ENCODE results near the gene RND2. TPM values are rescaled to one million over a fixed set of nuclear protein-coding genes. Genes with fewer than 3 reads are reported as not detected.
A peak's percentile ranks its signal among the peaks of the same experiment; 100 is the strongest.
"Not testable (repeated sequence)": the region's sequence is repeated elsewhere in the genome, so short reads cannot be mapped to it uniquely, and the experiment has no call there.

The RND2 gene
- total RNA-seq, 1 donor from 2014 or later = under 0.01 TPM

DNA sequence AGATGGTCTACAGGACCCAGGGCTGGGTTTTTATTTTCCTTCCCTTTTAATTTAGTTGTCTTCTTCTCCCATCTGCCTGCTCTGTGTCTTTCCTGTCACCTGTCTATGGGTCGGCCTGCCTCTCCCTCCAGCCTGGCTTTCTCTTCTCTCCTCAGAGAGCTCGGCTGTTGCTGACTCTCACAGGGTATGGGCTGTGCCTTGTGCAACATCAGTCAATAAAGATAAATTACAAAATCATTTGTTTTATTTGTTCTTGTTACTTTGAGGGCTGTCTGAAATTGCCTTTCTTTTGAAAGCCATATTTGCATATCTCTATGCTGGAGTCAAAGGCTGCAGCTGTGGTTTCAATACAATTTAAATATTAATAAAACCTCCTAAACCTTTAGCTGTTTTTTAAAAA is 15.6 kb downstream of the RND2 start:
- TF ChIP-seq CTCF (IDR thresholded peaks at IDR 0.05; ENCODE audit: insufficient read depth, low read length, severe bottlenecking) = no peak
- Histone ChIP-seq H3K4me3 (ENCODE audit: low read depth, low read length) (no peak overlapping the region), H3K36me3 (ENCODE audit: control insufficient read depth, insufficient read depth, low read length) (no peaks in the 10 kb centered on the region), H3K27me3 (ENCODE audit: control insufficient read depth, insufficient read depth, low read length) (no peaks in the 10 kb centered on the region)
- DNase-seq (ENCODE audit: low read depth) (no peak), FAIRE-seq (no peak)

DNA sequence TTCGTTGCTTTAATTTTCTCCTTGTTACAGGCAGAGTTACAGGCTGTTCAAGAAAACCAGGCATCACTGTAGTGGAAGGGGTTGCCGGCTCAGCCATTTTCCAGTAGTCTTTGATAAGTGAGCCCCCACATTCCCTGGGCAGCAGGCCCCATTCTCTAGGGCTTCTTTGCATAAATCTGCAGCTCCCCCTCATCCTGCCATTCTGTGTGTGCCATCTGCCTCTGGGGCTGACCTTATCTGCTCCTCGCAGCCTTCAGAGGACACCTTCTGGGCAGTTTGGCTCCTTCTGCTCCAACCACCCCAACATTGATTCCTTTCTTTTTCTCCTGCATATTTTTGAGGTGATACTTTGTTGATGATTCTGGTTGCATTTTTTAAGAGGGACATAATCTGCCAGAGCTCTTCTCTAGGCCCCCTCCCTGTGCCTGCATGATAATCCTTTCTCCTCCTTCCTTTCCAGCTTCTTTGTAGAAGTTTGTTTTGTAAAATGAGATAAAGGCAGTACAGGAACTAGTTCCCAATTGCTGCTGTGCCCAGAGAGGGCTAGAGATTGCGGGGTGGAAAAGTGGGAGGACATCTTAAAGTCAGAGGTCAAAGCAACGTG is 17.1 kb downstream of the RND2 start:
- FAIRE-seq = no peak
- H3K27me3 ChIP-seq (ENCODE audit: control insufficient read depth, insufficient read depth, low read length) = no peaks in the 10 kb centered on the region
- TF ChIP-seq CTCF (IDR thresholded peaks at IDR 0.05; ENCODE audit: insufficient read depth, low read length, severe bottlenecking) = no peak
- H3K4me3 ChIP-seq (ENCODE audit: low read depth, low read length) = no peak overlapping the region
- no peaks in the 10 kb centered on the region for H3K36me3 ChIP-seq (ENCODE audit: control insufficient read depth, insufficient read depth, low read length)
- no peak for DNase-seq (ENCODE audit: low read depth)

GRCh38 chr17:43043307-43043706 is 18.3 kb downstream of the RND2 start:
- no peak for DNase-seq (ENCODE audit: low read depth)
- no peaks in the 10 kb centered on the region for H3K27me3 ChIP-seq (ENCODE audit: control insufficient read depth, insufficient read depth, low read length)
- no peaks in the 10 kb centered on the region for H3K36me3 ChIP-seq (ENCODE audit: control insufficient read depth, insufficient read depth, low read length)
- FAIRE-seq = no peak
- TF ChIP-seq CTCF (IDR thresholded peaks at IDR 0.05; ENCODE audit: insufficient read depth, low read length, severe bottlenecking) = no peak
- H3K4me3 ChIP-seq (ENCODE audit: low read depth, low read length) = no peak overlapping the region

- Histone ChIP-seq H3K4me3 (ENCODE audit: low read depth, low read length) (no peak overlapping the region), H3K27me3 (ENCODE audit: control insufficient read depth, insufficient read depth, low read length) (no peaks in the 10 kb centered on the region), H3K36me3 (ENCODE audit: control insufficient read depth, insufficient read depth, low read length) (no peaks in the 10 kb centered on the region)
- TF ChIP-seq CTCF (IDR thresholded peaks at IDR 0.05; ENCODE audit: insufficient read depth, low read length, severe bottlenecking) = no peak
- DNase-seq (ENCODE audit: low read depth) = no peak
- FAIRE-seq = no peak
These were observed 19.0 kb downstream of the RND2 start for GRCh38 chr17:43044024-43044423.

DNA sequence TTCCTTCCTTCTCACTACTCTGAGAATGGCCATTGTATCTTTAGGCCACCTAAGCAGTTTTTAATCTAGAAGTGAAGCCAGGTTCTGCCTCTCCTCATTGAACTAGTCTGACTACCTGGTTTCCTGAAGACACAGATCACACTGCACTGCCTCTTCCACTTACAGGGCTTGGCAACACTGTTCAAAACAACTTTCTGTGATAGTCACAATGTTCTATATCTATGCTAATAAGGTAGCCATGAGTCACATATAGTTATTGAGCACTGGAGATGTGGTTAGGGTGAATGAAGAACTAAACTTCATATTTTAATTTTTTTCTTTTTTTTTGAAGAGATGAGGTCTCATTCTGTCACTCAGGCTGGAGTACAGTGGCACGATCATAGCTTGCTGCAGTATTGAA is 26.9 kb downstream of the RND2 start:
- no peak for TF ChIP-seq CTCF (IDR thresholded peaks at IDR 0.05; ENCODE audit: insufficient read depth, low read length, severe bottlenecking)
- no peaks in the 10 kb centered on the region for H3K27me3 ChIP-seq (ENCODE audit: control insufficient read depth, insufficient read depth, low read length)
- no peak for FAIRE-seq
- no peak overlapping the region for H3K4me3 ChIP-seq (ENCODE audit: low read depth, low read length)
- peak; percentile 7 for DNase-seq (ENCODE audit: low read depth)
- peaks cover 4% of the 10 kb centered on the region for H3K36me3 ChIP-seq (ENCODE audit: control insufficient read depth, insufficient read depth, low read length)

DNA sequence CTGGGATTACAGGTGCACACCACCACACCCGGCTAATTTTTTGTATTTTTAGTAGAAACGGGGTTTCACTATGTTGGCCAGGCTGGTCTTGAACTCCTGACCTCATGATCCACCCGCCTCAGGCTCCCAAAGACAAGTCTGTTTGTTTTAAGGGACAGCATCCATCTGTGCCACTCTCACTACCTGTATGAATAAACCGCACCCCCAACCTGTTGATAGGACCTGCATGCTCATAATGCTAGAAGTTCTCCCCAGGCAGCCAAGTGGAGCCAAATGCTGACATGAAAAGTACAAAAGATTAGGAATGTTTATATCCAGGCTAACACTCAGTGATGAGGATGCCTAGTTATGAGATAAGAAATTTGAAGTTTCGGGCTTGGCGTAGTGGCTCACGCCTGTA is 28.0 kb downstream of the RND2 start:
- FAIRE-seq; H3K27me3 ChIP-seq (ENCODE audit: control insufficient read depth, insufficient read depth, low read length); H3K36me3 ChIP-seq (ENCODE audit: control insufficient read depth, insufficient read depth, low read length); DNase-seq (ENCODE audit: low read depth); H3K4me3 ChIP-seq (ENCODE audit: low read depth, low read length): not testable (repeated sequence)
